ENCODE data around the gene INSM1. TPM values are rescaled to one million over a fixed set of nuclear protein-coding genes. Genes with fewer than 3 reads are reported as not detected.

INSM1 gene
- total RNA-seq, 1 experiment from 2014 or later: 0.07 TPM

- H3K9me3 ChIP-seq (ENCODE audit: control insufficient read depth in 1 of 2, insufficient read depth in 1 of 2, low read depth in 1 of 2, low read length in 2 of 2): no peaks in the 10 kb centered on the region
- no peak overlapping the region for H3K4me2 ChIP-seq (ENCODE audit: low read length)
- H4K20me1 ChIP-seq (ENCODE audit: insufficient read depth): no peaks in the 10 kb centered on the region
- H2AFZ ChIP-seq (ENCODE audit: low read depth, low read length, poor library complexity, severe bottlenecking): no peak overlapping the region
- peaks cover 6% of the 10 kb centered on the region for H3K27me3 ChIP-seq (ENCODE audit: insufficient read depth, low read length)
- BruUV-seq (replicated peaks): no TSS peak
- H3K4me3 ChIP-seq (replicated peaks in 1 of 2; ENCODE audit: low read depth in 1 of 2, low read length in 2 of 2): no peak overlapping the region
- no peaks in the 10 kb centered on the region for H3K4me1 ChIP-seq (ENCODE audit: control insufficient read depth in 1 of 2, insufficient read depth in 2 of 2, low read length in 2 of 2)
- no peak overlapping the region for H3K9ac ChIP-seq (ENCODE audit: low read length)
- no peak for DNase-seq (ENCODE audit: low read depth, low spot score)
- intact Hi-C loops (cut with micrococcal nuclease): no loop called here
- H3K9me2 ChIP-seq (ENCODE audit: insufficient read depth): no peaks in the 10 kb centered on the region
- no peaks in the 10 kb centered on the region for H3K79me2 ChIP-seq (ENCODE audit: insufficient read depth, low read length)
- H3K36me3 ChIP-seq (ENCODE audit: control insufficient read depth in 1 of 2, insufficient read depth in 2 of 2, low read length in 2 of 2): no peaks in the 10 kb centered on the region
- POLR2A ChIA-PET: no interaction called here
- ATAC-seq: no peak
- CTCF ChIA-PET: no interaction called here
- TF ChIP-seq SRF (IDR thresholded peaks at IDR 0.05; ENCODE audit: low read depth) (no peak), CEBPB (IDR thresholded peaks at IDR 0.05; ENCODE audit: low read depth) (no peak), ZBTB33 (IDR thresholded peaks at IDR 0.05; ENCODE audit: extremely low read depth, insufficient replicate concordance, low read length) (no peak), EGR1 (IDR thresholded peaks at IDR 0.05; ENCODE audit: low read depth) (no peak), ELF1 (IDR thresholded peaks at IDR 0.05; ENCODE audit: borderline replicate concordance, low read depth) (no peak), RAD21 (IDR thresholded peaks at IDR 0.05; ENCODE audit: low read depth) (no peak), POLR2AphosphoS5 (IDR thresholded peaks at IDR 0.05; ENCODE audit: low read depth, low read length) (no peak), JUND (IDR thresholded peaks at IDR 0.05) (no peak), EZH2 (IDR thresholded peaks at IDR 0.05) (no peak)
- TF ChIP-seq, protein P1, sequence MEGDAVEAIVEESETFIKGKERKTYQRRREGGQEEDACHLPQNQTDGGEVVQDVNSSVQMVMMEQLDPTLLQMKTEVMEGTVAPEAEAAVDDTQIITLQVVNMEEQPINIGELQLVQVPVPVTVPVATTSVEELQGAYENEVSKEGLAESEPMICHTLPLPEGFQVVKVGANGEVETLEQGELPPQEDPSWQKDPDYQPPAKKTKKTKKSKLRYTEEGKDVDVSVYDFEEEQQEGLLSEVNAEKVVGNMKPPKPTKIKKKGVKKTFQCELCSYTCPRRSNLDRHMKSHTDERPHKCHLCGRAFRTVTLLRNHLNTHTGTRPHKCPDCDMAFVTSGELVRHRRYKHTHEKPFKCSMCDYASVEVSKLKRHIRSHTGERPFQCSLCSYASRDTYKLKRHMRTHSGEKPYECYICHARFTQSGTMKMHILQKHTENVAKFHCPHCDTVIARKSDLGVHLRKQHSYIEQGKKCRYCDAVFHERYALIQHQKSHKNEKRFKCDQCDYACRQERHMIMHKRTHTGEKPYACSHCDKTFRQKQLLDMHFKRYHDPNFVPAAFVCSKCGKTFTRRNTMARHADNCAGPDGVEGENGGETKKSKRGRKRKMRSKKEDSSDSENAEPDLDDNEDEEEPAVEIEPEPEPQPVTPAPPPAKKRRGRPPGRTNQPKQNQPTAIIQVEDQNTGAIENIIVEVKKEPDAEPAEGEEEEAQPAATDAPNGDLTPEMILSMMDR (IDR thresholded peaks at IDR 0.05 in 2 of 3, conservative IDR thresholded peaks at IDR 0.05 in 1 of 3; ENCODE audit: borderline replicate concordance in 1 of 3, insufficient read depth in 1 of 3, low read depth in 2 of 3, low read length in 2 of 3): no peak
- TF ChIP-seq, protein P2, sequence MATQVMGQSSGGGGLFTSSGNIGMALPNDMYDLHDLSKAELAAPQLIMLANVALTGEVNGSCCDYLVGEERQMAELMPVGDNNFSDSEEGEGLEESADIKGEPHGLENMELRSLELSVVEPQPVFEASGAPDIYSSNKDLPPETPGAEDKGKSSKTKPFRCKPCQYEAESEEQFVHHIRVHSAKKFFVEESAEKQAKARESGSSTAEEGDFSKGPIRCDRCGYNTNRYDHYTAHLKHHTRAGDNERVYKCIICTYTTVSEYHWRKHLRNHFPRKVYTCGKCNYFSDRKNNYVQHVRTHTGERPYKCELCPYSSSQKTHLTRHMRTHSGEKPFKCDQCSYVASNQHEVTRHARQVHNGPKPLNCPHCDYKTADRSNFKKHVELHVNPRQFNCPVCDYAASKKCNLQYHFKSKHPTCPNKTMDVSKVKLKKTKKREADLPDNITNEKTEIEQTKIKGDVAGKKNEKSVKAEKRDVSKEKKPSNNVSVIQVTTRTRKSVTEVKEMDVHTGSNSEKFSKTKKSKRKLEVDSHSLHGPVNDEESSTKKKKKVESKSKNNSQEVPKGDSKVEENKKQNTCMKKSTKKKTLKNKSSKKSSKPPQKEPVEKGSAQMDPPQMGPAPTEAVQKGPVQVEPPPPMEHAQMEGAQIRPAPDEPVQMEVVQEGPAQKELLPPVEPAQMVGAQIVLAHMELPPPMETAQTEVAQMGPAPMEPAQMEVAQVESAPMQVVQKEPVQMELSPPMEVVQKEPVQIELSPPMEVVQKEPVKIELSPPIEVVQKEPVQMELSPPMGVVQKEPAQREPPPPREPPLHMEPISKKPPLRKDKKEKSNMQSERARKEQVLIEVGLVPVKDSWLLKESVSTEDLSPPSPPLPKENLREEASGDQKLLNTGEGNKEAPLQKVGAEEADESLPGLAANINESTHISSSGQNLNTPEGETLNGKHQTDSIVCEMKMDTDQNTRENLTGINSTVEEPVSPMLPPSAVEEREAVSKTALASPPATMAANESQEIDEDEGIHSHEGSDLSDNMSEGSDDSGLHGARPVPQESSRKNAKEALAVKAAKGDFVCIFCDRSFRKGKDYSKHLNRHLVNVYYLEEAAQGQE (IDR thresholded peaks at IDR 0.05; ENCODE audit: low read depth): no peak
- RAD21 ChIA-PET (ENCODE audit: low non-redundant PET in 1 of 2, low total read pairs in 2 of 2, uncharacterized antibody in 2 of 2, unreplicated experiment in 2 of 2): no interaction called here
- H3K27ac ChIP-seq (ENCODE audit: low read depth, low read length): no peak overlapping the region
Measured at GRCh38 chr20:20390393-20390792, 22.5 kb downstream of the INSM1 start.
